ENCODE results near the gene RHBDF1.

RHBDF1 gene

DNA sequence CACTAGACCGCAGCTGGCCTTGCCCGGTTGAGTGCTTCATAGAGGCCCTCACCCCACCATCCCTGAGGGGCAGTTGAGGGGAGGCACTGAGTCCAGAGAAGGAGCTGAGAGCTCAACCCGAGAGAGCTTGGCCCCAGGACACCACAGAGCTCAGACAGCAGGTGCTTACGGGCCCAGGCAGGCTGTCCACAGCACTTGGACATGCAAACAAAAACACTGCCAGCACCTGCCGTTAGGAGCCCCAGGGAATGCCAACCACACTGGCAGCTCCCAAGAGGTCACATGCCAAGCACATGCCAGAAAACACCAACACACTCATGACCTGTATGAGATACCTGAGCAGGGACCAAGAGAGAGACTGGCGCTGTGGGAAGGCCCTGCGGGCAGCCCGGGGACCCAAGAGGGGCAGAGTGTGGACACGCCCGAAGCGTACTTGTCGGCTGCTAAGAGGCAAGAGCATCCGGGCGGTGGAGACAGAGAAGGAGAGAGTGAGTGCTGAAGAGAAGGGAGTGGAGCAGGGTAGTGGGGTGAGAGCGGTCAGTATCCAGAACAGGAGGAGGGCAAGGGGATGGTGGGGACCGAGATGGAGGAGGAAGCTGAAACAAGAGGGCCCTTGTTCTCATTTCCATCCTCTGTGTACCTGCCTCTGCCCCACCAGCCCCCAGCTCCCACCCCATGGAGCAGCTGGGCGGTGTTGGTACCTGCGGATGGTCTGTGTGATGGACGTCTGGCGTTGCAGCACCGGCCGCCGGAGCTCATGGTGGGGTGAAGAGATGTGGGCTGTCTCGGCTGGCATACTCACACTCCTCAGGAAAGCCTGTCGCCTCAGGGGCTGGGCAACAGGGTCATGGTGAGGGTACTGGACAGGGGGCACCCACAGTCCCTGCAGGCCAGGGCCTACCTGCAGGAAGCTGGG is 8.2 kb downstream of the RHBDF1 start:
- no peak for TF ChIP-seq ZFX (IDR thresholded peaks at IDR 0.05)
- no peak for TF ChIP-seq CTCF (conservative IDR thresholded peaks at IDR 0.05)
- H3K27ac ChIP-seq: no peak overlapping the region

- H3K27ac ChIP-seq: no peak overlapping the region
- TF ChIP-seq CTCF (conservative IDR thresholded peaks at IDR 0.05) (no peak), ZFX (IDR thresholded peaks at IDR 0.05) (no peak)
These were observed 9.0 kb downstream of the RHBDF1 start for GRCh38 chr16:63466-63865.

DNA sequence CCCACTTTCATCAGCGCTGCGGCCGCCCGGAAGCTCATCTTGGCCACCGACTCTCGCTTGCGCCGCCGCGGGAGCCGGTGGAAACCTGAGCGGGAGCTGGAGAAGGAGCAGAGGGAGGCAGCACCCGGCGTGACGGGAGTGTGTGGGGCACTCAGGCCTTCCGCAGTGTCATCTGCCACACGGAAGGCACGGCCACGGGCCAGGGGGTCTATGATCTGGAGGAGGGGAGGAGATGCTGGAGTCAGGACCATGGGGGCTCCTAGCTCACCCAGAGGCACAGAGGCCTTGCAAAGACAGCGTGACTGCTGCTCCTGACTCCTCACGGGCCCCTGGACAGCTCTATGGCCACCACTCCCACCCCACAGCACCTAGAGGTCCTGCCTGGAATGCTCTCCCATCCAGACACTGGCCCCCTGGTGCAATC is 9.5 kb downstream of the RHBDF1 start:
- H3K27ac ChIP-seq: no peak overlapping the region
- no peak for TF ChIP-seq CTCF (conservative IDR thresholded peaks at IDR 0.05)
- TF ChIP-seq ZFX (IDR thresholded peaks at IDR 0.05): no peak

- H3K27ac ChIP-seq: no peak overlapping the region
- TF ChIP-seq ZFX (IDR thresholded peaks at IDR 0.05) (no peak), CTCF (conservative IDR thresholded peaks at IDR 0.05) (no peak)
These were observed 10.0 kb downstream of the RHBDF1 start for GRCh38 chr16:62283-62967.

DNA sequence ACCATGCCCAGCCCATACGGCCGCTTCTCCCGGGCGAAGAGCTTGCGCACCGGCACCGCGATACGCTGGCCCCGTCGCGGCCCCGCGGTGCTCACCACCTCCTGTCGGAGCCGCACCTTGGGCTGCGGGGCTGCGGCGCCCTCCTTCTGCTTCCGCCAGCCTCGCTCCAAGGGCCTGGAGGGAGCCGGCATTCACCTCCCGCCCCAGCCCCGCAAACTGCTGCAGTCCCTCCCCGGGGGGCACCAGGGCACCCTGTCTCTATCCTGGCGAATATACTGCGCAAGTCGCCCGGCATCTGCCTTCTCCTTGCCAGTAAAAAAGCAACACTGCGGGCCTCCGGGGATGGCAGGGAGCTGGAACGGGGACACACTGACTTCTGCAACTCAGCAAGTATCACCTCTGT is 10.6 kb downstream of the RHBDF1 start:
- no peak overlapping the region for H3K27ac ChIP-seq
- TF ChIP-seq CTCF (conservative IDR thresholded peaks at IDR 0.05) (no peak), ZFX (IDR thresholded peaks at IDR 0.05) (no peak)

- TF ChIP-seq ZFX (IDR thresholded peaks at IDR 0.05) (no peak), CTCF (conservative IDR thresholded peaks at IDR 0.05) (no peak)
- H3K27ac ChIP-seq: no peak overlapping the region
These were observed 11.2 kb downstream of the RHBDF1 start for GRCh38 chr16:60929-61878.
